ENCODE results near the gene ARVCF. TPM values are rescaled to one million over a fixed set of nuclear protein-coding genes. Genes with fewer than 3 reads are reported as not detected.

Gene ARVCF
- total RNA-seq, 3 donors from 2014 or later (not counting 1 experiment from before 2014, with no cell fraction given): 37.8 to 62.0 (median 38.7) TPM

GRCh38 chr22:20058989-20059770, 42.6 kb upstream of the ARVCF start:
- Mint-ChIP-seq H3K27ac (peak overlapping the region; percentile 78 to 80), H3K36me3 (no peaks in the 10 kb centered on the region), H3K4me3 (peak overlapping the region; percentile 52), H3K4me1 (peaks cover 31 to 32% of the 10 kb centered on the region in 2 donors), H3K9me3 (no peaks in the 10 kb centered on the region), H3K27me3 (ENCODE audit: low read depth in 2 of 2) (no peaks in the 10 kb centered on the region)
- Histone ChIP-seq H3K36me3 (ENCODE audit: control insufficient read depth, insufficient read depth, low read length) (peaks cover 57% of the 10 kb centered on the region), H3K27ac (ENCODE audit: low read length) (no peak overlapping the region), H3K27me3 (ENCODE audit: control insufficient read depth, insufficient read depth, low read length) (no peaks in the 10 kb centered on the region), H3K4me3 (ENCODE audit: low read length) (no peak overlapping the region), H3K4me1 (ENCODE audit: control insufficient read depth, insufficient read depth, low read length) (peaks cover 15% of the 10 kb centered on the region), H3K9me3 (ENCODE audit: control insufficient read depth, insufficient read depth, low read length) (no peaks in the 10 kb centered on the region)
- 50% methylated on average over 10 of the region's 10 CpGs for WGBS (ENCODE audit: insufficient coverage)
- no peak for DNase-seq
- ATAC-seq: peak in 2 of 3 donors; percentile 32 to 60
- TF ChIP-seq CTCF (IDR thresholded peaks at IDR 0.05): no peak
- intact Hi-C loops (cut with micrococcal nuclease): no loop called here

GRCh38 chr22:20057596-20058268, 41.1 kb upstream of the ARVCF start:
- ATAC-seq: no peak
- H3K27ac Mint-ChIP-seq: peak overlapping the region in 1 of 2 donors; percentile 78
- WGBS (ENCODE audit: insufficient coverage): 97% methylated on average over 13 of the region's 13 CpGs
- no peaks in the 10 kb centered on the region for H3K36me3 Mint-ChIP-seq
- DNase-seq: no peak
- H3K4me3 Mint-ChIP-seq: no peak overlapping the region
- peaks cover 3% of the 10 kb centered on the region for H3K4me1 ChIP-seq (ENCODE audit: control insufficient read depth, insufficient read depth, low read length)
- no peak overlapping the region for H3K4me3 ChIP-seq (ENCODE audit: low read length)
- H3K27me3 Mint-ChIP-seq (ENCODE audit: low read depth in 2 of 2): no peaks in the 10 kb centered on the region
- H3K9me3 ChIP-seq (ENCODE audit: control insufficient read depth, insufficient read depth, low read length): no peaks in the 10 kb centered on the region
- peaks cover 21 to 27% of the 10 kb centered on the region in 2 donors for H3K4me1 Mint-ChIP-seq
- H3K27me3 ChIP-seq (ENCODE audit: control insufficient read depth, insufficient read depth, low read length): no peaks in the 10 kb centered on the region
- intact Hi-C loops (cut with micrococcal nuclease): no loop called here
- H3K27ac ChIP-seq (ENCODE audit: low read length): no peak overlapping the region
- no peak for TF ChIP-seq CTCF (IDR thresholded peaks at IDR 0.05)
- H3K36me3 ChIP-seq (ENCODE audit: control insufficient read depth, insufficient read depth, low read length): peaks cover 60% of the 10 kb centered on the region
- no peaks in the 10 kb centered on the region for H3K9me3 Mint-ChIP-seq

- Histone ChIP-seq H3K4me1 (ENCODE audit: control insufficient read depth, insufficient read depth, low read length) (peaks cover 3% of the 10 kb centered on the region), H3K27me3 (ENCODE audit: control insufficient read depth, insufficient read depth, low read length) (no peaks in the 10 kb centered on the region), H3K4me3 (ENCODE audit: low read length) (no peak overlapping the region), H3K36me3 (ENCODE audit: control insufficient read depth, insufficient read depth, low read length) (peaks cover 53% of the 10 kb centered on the region), H3K9me3 (ENCODE audit: control insufficient read depth, insufficient read depth, low read length) (no peaks in the 10 kb centered on the region), H3K27ac (ENCODE audit: low read length) (no peak overlapping the region)
- H3K4me1 Mint-ChIP-seq: peaks cover 20 to 23% of the 10 kb centered on the region in 2 donors
- 95% methylated on average over 16 of the region's 16 CpGs for WGBS (ENCODE audit: insufficient coverage)
- DNase-seq: no peak
- H3K36me3 Mint-ChIP-seq: no peaks in the 10 kb centered on the region
- no peaks in the 10 kb centered on the region for H3K9me3 Mint-ChIP-seq
- no peak overlapping the region for H3K4me3 Mint-ChIP-seq
- no peak overlapping the region for H3K27ac Mint-ChIP-seq
- ATAC-seq: no peak
- TF ChIP-seq CTCF (IDR thresholded peaks at IDR 0.05): no peak
- H3K27me3 Mint-ChIP-seq (ENCODE audit: low read depth in 2 of 2): no peaks in the 10 kb centered on the region
- intact Hi-C loops (cut with micrococcal nuclease): no loop called here
Observed at GRCh38 chr22:20056696-20057386, 40.2 kb upstream of the ARVCF start.

Data from natural killer cell (primary cell).